GM23248 (cell line): ENCODE measurements around the gene XRN1. TPM values are rescaled to one million over a fixed set of nuclear protein-coding genes. Genes with fewer than 3 reads are reported as not detected.

Experiments
- DNase-seq: peaks from one replicate; pipeline ENCODE4 v3.0.0-alpha.2; 2015
- H2AFZ ChIP-seq: fragments of 200-600 bp; sonication (generic); 2 replicates; pipeline ENCODE4 v1.6.1; 2016; ENCODE audit warnings: antibody characterized with exemption
- H3F3A ChIP-seq: fragments of 200-600 bp; sonication (generic); 2 replicates; pipeline ENCODE4 v1.6.1; 2016; ENCODE audit warnings: mild to moderate bottlenecking, antibody characterized with exemption, mixed run types; ENCODE audit not compliant: insufficient read depth
- H3K27ac ChIP-seq: fragments of 200-600 bp; sonication (generic); 2 replicates; pipeline ENCODE4 v1.5.1; 2016; ENCODE audit warnings: mild to moderate bottlenecking
- H3K27me3 ChIP-seq: fragments of 200-600 bp; sonication (generic); replicated peaks from 2 replicates; pipeline ENCODE4 v1.6.1; 2016; ENCODE audit warnings: mild to moderate bottlenecking; ENCODE audit not compliant: insufficient read depth
- H3K36me3 ChIP-seq: fragments of 200-600 bp; sonication (generic); 2 replicates; pipeline ENCODE4 v1.6.1; 2016; ENCODE audit warnings: low read depth, mild to moderate bottlenecking
- H3K4me1 ChIP-seq: fragments of 200-600 bp; sonication (generic); 2 replicates; pipeline ENCODE4 v1.6.1; 2016; ENCODE audit warnings: mild to moderate bottlenecking; ENCODE audit not compliant: insufficient read depth
- H3K4me2 ChIP-seq: fragments of 200-600 bp; sonication (generic); one replicate; pipeline ENCODE4 v1.6.1; 2016; ENCODE audit warnings: mild to moderate bottlenecking; ENCODE audit not compliant: unreplicated experiment
- H3K4me3 ChIP-seq: fragments of 200-600 bp; sonication (generic); 2 replicates; pipeline ENCODE4 v1.5.1; 2016; ENCODE audit warnings: mild to moderate bottlenecking
- H3K79me2 ChIP-seq: fragments of 200-600 bp; sonication (generic); 2 replicates; pipeline ENCODE4 v1.6.1; 2016; ENCODE audit warnings: mild to moderate bottlenecking; ENCODE audit not compliant: insufficient read depth
- H3K9ac ChIP-seq: fragments of 200-600 bp; sonication (generic); 2 replicates; pipeline ENCODE4 v1.6.1; 2016; ENCODE audit warnings: mild to moderate bottlenecking
- H3K9me2 ChIP-seq: fragments of 200-600 bp; sonication (generic); 2 replicates; pipeline ENCODE4 v1.6.1; 2016; ENCODE audit warnings: mixed run types, mild to moderate bottlenecking, moderate library complexity; ENCODE audit not compliant: insufficient read depth
- H3K9me3 ChIP-seq: fragments of 200-600 bp; sonication (generic); one replicate; pipeline ENCODE4 v1.6.1; 2017; ENCODE audit warnings: low read depth
- H4K20me1 ChIP-seq: fragments of 200-600 bp; sonication (generic); 2 replicates; pipeline ENCODE4 v1.6.0; 2016; ENCODE audit not compliant: insufficient read depth
- EZH2 ChIP-seq: fragments of 200-600 bp; sonication (generic); IDR thresholded peaks from 2 replicates; pipeline ENCODE4 v1.6.1; 2018; ENCODE audit warnings: antibody characterized with exemption, mild to moderate bottlenecking; ENCODE audit not compliant: insufficient read depth, poor library complexity, severe bottlenecking
- EZH2phosphoT487 ChIP-seq: fragments of 200-600 bp; sonication (generic); IDR thresholded peaks from 2 replicates; pipeline ENCODE4 v1.6.1; 2018; ENCODE audit warnings: antibody characterized with exemption, moderate library complexity, mild to moderate bottlenecking, low read depth; ENCODE audit not compliant: insufficient read depth
- WGBS, 2 experiments: methylation state at CpG; one replicate each; pipeline ENCODE4 v1.1.6; 2015 to 2017; ENCODE audit warnings: low lambda C conversion rate in 2 of 2, low coverage in 1 of 2; ENCODE audit errors: missing lambda C conversion rate in 2 of 2; 5-methylcytosine and 5-hydroxymethylcytosine counted together
- in situ Hi-C: fragments of 300-500 bp; cut with MboI; formaldehyde crosslinking; loops from 2 replicates; pipeline ENCODE4 v1.15.0; 2020
- polyA plus RNA-seq: library from polyadenylated mRNA; unstranded; fragments of >200 nt; fragmentation: Nextera tagmentation; extraction: Ambion mirVana; gene quantifications from 2 replicates; pipeline ENCODE4 v1.2.1, GENCODE V29; 2016
- total RNA-seq: library from RNA; depleted of rRNA; stranded (reverse); fragments of >200 nt; shearing (Covaris generic); gene quantifications from 2 replicates; pipeline ENCODE4 v1.2.3, GENCODE V29; 2014

Gene XRN1
- total and polyA plus RNA-seq, 2 experiments from 2014 or later = 17.5 to 35.0 TPM

DNA sequence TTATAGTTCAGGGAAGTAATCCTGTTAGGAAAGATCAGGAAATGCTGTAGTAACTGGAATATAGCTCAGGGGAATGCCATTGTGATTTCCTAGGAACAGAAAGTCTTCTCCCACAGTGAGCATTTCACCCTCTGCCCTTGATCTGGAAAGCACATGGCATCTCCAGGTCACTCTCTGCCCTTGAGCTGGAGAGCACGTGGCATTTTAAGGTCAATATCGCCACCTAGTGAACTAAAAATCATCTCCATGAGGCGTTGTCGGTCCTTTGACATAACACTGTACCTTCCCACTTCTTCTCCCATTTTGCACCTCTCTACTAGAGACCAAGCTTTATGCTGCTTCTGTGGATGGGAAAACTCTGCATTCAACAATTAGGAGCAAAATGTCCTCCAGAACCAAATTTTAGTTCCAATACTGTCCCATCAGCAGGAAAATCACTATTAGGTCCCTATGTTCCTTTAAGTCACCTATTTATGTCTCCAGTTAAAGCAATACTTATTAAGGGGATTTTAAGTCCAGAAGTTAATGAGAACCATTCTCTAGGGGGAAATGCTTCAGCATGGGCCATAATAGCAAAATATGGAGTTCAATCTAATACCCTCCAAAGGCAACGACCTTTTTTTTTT is 167.8 kb downstream of the XRN1 start:
- no peaks in the 10 kb centered on the region for H4K20me1 ChIP-seq
- in situ Hi-C loops = loop anchor here (10.0 kb wide), 1 partner anchor 155 kb away; no protein-coding TSS in a partner anchor
- H3K9ac ChIP-seq = no peak overlapping the region
- no peak overlapping the region for H3K27ac ChIP-seq
- H3K79me2 ChIP-seq = no peaks in the 10 kb centered on the region
- WGBS, 2 experiments = 13% methylated on average over 5 of the region's 5 CpGs
- H2AFZ ChIP-seq = no peak overlapping the region
- TF ChIP-seq EZH2phosphoT487 (no peak), EZH2 (no peak)
- peaks cover 22% of the 10 kb centered on the region for H3K4me1 ChIP-seq
- H3K4me3 ChIP-seq = no peak overlapping the region
- peak; percentile 84 for DNase-seq
- H3F3A ChIP-seq = peaks cover 19% of the 10 kb centered on the region
- H3K27me3 ChIP-seq = no peaks in the 10 kb centered on the region
- no peaks in the 10 kb centered on the region for H3K9me3 ChIP-seq
- no peak overlapping the region for H3K4me2 ChIP-seq
- no peaks in the 10 kb centered on the region for H3K36me3 ChIP-seq
- no peaks in the 10 kb centered on the region for H3K9me2 ChIP-seq

GRCh38 chr3:142278451-142278850 is 169.4 kb downstream of the XRN1 start:
- no peaks in the 10 kb centered on the region for H4K20me1 ChIP-seq
- H2AFZ ChIP-seq = no peak overlapping the region
- H3K9me3 ChIP-seq = no peaks in the 10 kb centered on the region
- H3K36me3 ChIP-seq = no peaks in the 10 kb centered on the region
- no peaks in the 10 kb centered on the region for H3K27me3 ChIP-seq
- 66 to 71% methylated on average over 2 of the region's 2 CpGs for WGBS, 2 experiments
- peaks cover 25% of the 10 kb centered on the region for H3K4me1 ChIP-seq
- H3K4me2 ChIP-seq = no peak overlapping the region
- TF ChIP-seq EZH2 = no peak
- TF ChIP-seq EZH2phosphoT487 = no peak
- H3K79me2 ChIP-seq = no peaks in the 10 kb centered on the region
- 0 out of 2 replicates have a peak overlapping the region, but pooled peaks have one; percentile 6 for H3K27ac ChIP-seq
- no peak overlapping the region for H3K9ac ChIP-seq
- peaks cover 21% of the 10 kb centered on the region for H3F3A ChIP-seq
- peak; percentile 62 for DNase-seq
- no peaks in the 10 kb centered on the region for H3K9me2 ChIP-seq
- in situ Hi-C loops = no loop called here
- no peak overlapping the region for H3K4me3 ChIP-seq

DNA sequence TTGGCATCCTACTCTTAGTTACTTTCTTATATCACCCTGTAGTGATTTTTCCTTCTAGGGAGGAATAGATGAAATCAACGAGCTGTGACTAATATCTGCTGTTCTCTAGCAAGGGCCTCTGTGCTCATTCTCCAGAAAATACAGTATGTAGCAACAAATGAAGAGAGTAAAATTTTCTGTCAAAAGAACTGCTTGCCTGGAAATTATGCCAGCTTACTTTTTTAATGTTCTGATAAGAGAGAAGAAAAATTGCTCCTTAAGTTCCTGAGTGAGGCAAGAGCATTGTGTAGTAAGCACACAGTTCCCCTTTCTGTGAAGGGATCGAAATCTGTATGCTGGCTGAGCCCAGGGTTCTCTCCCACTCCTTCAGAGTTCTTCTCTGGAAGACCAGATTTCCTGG is 171.1 kb downstream of the XRN1 start:
- Histone ChIP-seq H3K27ac (peak overlapping the region; percentile 63; the same call in 1 of the 2 replicates), H3K9me2 (no peaks in the 10 kb centered on the region), H2AFZ (0 out of 2 replicates have a peak overlapping the region, but pooled peaks have one; percentile 7), H3K36me3 (no peaks in the 10 kb centered on the region), H3F3A (peaks cover 28% of the 10 kb centered on the region), H4K20me1 (no peaks in the 10 kb centered on the region), H3K9me3 (no peaks in the 10 kb centered on the region), H3K4me1 (peaks cover 31% of the 10 kb centered on the region), H3K79me2 (no peaks in the 10 kb centered on the region), H3K4me2 (peak overlapping the region; percentile 1), H3K27me3 (no peaks in the 10 kb centered on the region), H3K9ac (0 out of 2 replicates have a peak overlapping the region, but pooled peaks have one; percentile 16), H3K4me3 (no peak overlapping the region)
- peak; percentile 84 for DNase-seq
- 54 to 60% methylated on average over 2 of the region's 2 CpGs for WGBS, 2 experiments
- in situ Hi-C loops = no loop called here
- TF ChIP-seq EZH2 (no peak), EZH2phosphoT487 (no peak)

GRCh38 chr3:142275856-142276255 is 172.0 kb downstream of the XRN1 start:
- Histone ChIP-seq H4K20me1 (no peaks in the 10 kb centered on the region), H3K36me3 (no peaks in the 10 kb centered on the region), H3K27ac (peak overlapping the region; percentile 63), H3K9ac (peak overlapping the region; percentile 18; the same call in 1 of the 2 replicates), H3K4me3 (peak overlapping the region; percentile 23; the same call in 1 of the 2 replicates), H3K9me2 (no peaks in the 10 kb centered on the region), H3K79me2 (no peaks in the 10 kb centered on the region), H3K9me3 (no peaks in the 10 kb centered on the region), H3K27me3 (no peaks in the 10 kb centered on the region), H3K4me2 (peak overlapping the region; percentile 57), H3F3A (peaks cover 28% of the 10 kb centered on the region), H3K4me1 (peaks cover 31% of the 10 kb centered on the region), H2AFZ (no peak overlapping the region)
- DNase-seq = peak; percentile 86
- in situ Hi-C loops = no loop called here
- 2 to 7% methylated on average over 2 of the region's 2 CpGs for WGBS, 2 experiments
- TF ChIP-seq EZH2phosphoT487 = peak; percentile 84; the same call in 1 of the 2 replicates
- no peak for TF ChIP-seq EZH2
